Glutamatergic neuron (in vitro differentiated cells): Measurements from ENCODE around the gene TTBK1. TPM values are rescaled to one million over a fixed set of nuclear protein-coding genes. Genes with fewer than 3 reads are reported as not detected.

Experiments
- DNase-seq: peaks from one replicate; pipeline ENCODE4 v3.0.0; 2022
- H3K27ac Mint-ChIP-seq: one replicate; pipeline ENCODE4 v1.8.0; 2020; ENCODE audit warnings: mild to moderate bottlenecking, mixed read lengths, inconsistent platforms; ENCODE audit not compliant: unreplicated experiment
- H3K27me3 Mint-ChIP-seq: one replicate; pipeline ENCODE4 v1.8.0; 2020; ENCODE audit warnings: mild to moderate bottlenecking, moderate library complexity, mixed read lengths, inconsistent platforms; ENCODE audit not compliant: unreplicated experiment
- H3K36me3 Mint-ChIP-seq: one replicate; pipeline ENCODE4 v1.8.0; 2020; ENCODE audit warnings: mild to moderate bottlenecking, mixed read lengths, inconsistent platforms; ENCODE audit not compliant: unreplicated experiment
- H3K4me1 Mint-ChIP-seq: one replicate; pipeline ENCODE4 v1.8.0; 2020; ENCODE audit warnings: mild to moderate bottlenecking, low read depth, mixed read lengths, inconsistent platforms; ENCODE audit not compliant: unreplicated experiment
- H3K4me3 Mint-ChIP-seq: one replicate; pipeline ENCODE4 v1.8.0; 2020; ENCODE audit warnings: mild to moderate bottlenecking, mixed read lengths, inconsistent platforms; ENCODE audit not compliant: unreplicated experiment
- H3K9me3 Mint-ChIP-seq: one replicate; pipeline ENCODE4 v1.8.0; 2020; ENCODE audit warnings: mild to moderate bottlenecking, moderate library complexity, mixed read lengths, inconsistent platforms; ENCODE audit not compliant: unreplicated experiment
- total RNA-seq: library from RNA; stranded (reverse); fragmentation: NEBNext Ultra II Directional; extraction: Animal tissue kit (Norgen Biotek cat#: 25700); gene quantifications from one replicate; pipeline ENCODE4 v1.2.1, GENCODE V29; 2021; ENCODE audit not compliant: unreplicated experiment
- TF ChIP-seq, protein P1 (sequence below): fragments of 200-600 bp; sonication (generic); IDR thresholded peaks from one replicate; pipeline ENCODE4 v1.5.0; 2021; ENCODE audit not compliant: partially characterized antibody, unreplicated experiment

The TTBK1 gene
- total RNA-seq, 1 donor from 2014 or later: 47.3 TPM

- peaks cover 16% of the 10 kb centered on the region for H3K27me3 Mint-ChIP-seq
- peaks cover 18% of the 10 kb centered on the region for H3K9me3 Mint-ChIP-seq
- peaks cover 17% of the 10 kb centered on the region for H3K4me1 Mint-ChIP-seq
- TF ChIP-seq, protein P1, sequence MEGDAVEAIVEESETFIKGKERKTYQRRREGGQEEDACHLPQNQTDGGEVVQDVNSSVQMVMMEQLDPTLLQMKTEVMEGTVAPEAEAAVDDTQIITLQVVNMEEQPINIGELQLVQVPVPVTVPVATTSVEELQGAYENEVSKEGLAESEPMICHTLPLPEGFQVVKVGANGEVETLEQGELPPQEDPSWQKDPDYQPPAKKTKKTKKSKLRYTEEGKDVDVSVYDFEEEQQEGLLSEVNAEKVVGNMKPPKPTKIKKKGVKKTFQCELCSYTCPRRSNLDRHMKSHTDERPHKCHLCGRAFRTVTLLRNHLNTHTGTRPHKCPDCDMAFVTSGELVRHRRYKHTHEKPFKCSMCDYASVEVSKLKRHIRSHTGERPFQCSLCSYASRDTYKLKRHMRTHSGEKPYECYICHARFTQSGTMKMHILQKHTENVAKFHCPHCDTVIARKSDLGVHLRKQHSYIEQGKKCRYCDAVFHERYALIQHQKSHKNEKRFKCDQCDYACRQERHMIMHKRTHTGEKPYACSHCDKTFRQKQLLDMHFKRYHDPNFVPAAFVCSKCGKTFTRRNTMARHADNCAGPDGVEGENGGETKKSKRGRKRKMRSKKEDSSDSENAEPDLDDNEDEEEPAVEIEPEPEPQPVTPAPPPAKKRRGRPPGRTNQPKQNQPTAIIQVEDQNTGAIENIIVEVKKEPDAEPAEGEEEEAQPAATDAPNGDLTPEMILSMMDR: no peak
- no peak overlapping the region for H3K27ac Mint-ChIP-seq
- H3K36me3 Mint-ChIP-seq: peaks cover 13% of the 10 kb centered on the region
- DNase-seq: no peak
- H3K4me3 Mint-ChIP-seq: no peak overlapping the region
Measured at GRCh38 chr6:43254138-43254817, 11.0 kb downstream of the TTBK1 start.

GRCh38 chr6:43254846-43255245, 11.6 kb downstream of the TTBK1 start:
- Mint-ChIP-seq H3K4me1 (peaks cover 17% of the 10 kb centered on the region), H3K9me3 (peaks cover 18% of the 10 kb centered on the region), H3K4me3 (no peak overlapping the region), H3K27ac (no peak overlapping the region), H3K36me3 (peaks cover 13% of the 10 kb centered on the region), H3K27me3 (peaks cover 16% of the 10 kb centered on the region)
- TF ChIP-seq, protein P1: no peak
- DNase-seq: no peak

- no peak for DNase-seq
- Mint-ChIP-seq H3K9me3 (peaks cover 18% of the 10 kb centered on the region), H3K4me1 (peaks cover 17% of the 10 kb centered on the region), H3K27ac (peak overlapping the region; percentile 59), H3K4me3 (no peak overlapping the region), H3K36me3 (peaks cover 13% of the 10 kb centered on the region), H3K27me3 (peaks cover 16% of the 10 kb centered on the region)
- TF ChIP-seq, protein P1: no peak
Measured at GRCh38 chr6:43255408-43256054, 12.2 kb downstream of the TTBK1 start.

GRCh38 chr6:43256670-43257366, 13.5 kb downstream of the TTBK1 start:
- Mint-ChIP-seq H3K9me3 (peaks cover 12% of the 10 kb centered on the region), H3K4me3 (no peak overlapping the region), H3K36me3 (peaks cover 13% of the 10 kb centered on the region), H3K4me1 (peaks cover 5% of the 10 kb centered on the region), H3K27me3 (peaks cover 16% of the 10 kb centered on the region), H3K27ac (no peak overlapping the region)
- TF ChIP-seq, protein P1: no peak
- DNase-seq: no peak
